ENCODE results near the gene LY6G5C. TPM values are rescaled to one million over a fixed set of nuclear protein-coding genes. Genes with fewer than 3 reads are reported as not detected.

Gene LY6G5C
- total and polyA plus RNA-seq, 2 donors (not counting 1 experiment from before 2014, with no cell fraction given) = 0.76 to 3.4 TPM

DNA sequence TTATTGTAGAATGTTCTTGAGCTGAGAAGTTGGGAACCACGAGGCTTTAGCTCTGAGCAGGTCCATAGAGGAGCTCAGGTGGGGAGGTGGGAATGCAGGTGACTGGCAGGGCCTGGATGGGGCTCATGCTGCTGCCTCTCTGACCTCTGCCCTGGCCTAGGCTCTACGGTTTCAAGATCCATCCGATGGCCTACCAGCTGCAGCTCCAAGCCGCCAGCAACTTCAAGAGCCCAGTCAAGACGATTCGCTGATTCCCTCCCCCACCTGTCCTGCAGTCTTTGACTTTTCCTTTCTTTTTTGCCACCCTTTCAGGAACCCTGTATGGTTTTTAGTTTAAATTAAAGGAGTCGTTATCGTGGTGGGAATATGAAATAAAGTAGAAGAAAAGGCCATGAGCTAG, 11.2 kb downstream of the LY6G5C start, which contains the start of gene LY6G5B:
Gene LY6G5B, plus strand, starts transcription at position 301 of the 400 bp plus-strand sequence. CDS start 975 bp downstream, outside the sequence.
- no peak within 1 kb of the TSS for H3K9ac ChIP-seq (ENCODE audit: low read length)
- Mint-ChIP-seq H3K4me1 (peaks cover 24% of the 10 kb centered on the region), H3K9me3 (ENCODE audit: insufficient read depth) (no peaks in the 10 kb centered on the region), H3K27ac (no peak within 1 kb of the TSS), H3K27me3 (no peaks in the 10 kb centered on the region), H3K4me3 (no peak within 1 kb of the TSS)
- H3K9me3 ChIP-seq (ENCODE audit: control extremely low read depth in 1 of 3, control insufficient read depth in 2 of 3, insufficient read depth in 1 of 3, low read length in 2 of 3) = no peaks in the 10 kb centered on the region
- H2AFZ ChIP-seq (ENCODE audit: insufficient read depth, low read depth, low read length, poor library complexity, severe bottlenecking) = no peak within 1 kb of the TSS
- H3K4me2 ChIP-seq (replicated peaks; ENCODE audit: low read depth, low read length, poor library complexity, severe bottlenecking) = no peak within 1 kb of the TSS
- H4K20me1 ChIP-seq (ENCODE audit: control insufficient read depth, insufficient read depth, low read length, poor library complexity, severe bottlenecking) = peaks cover 28% of the 10 kb centered on the region
- intact Hi-C loops (cut with micrococcal nuclease) = loop anchor here (5.0 kb wide), 6 partner anchors 33 to 528 kb away; partner anchors contain the start of genes ABHD16A, AGPAT1, CLIC1 and RNF5
- no peak for TF ChIP-seq EZH2 (IDR thresholded peaks at IDR 0.05; ENCODE audit: borderline replicate concordance, insufficient read depth, low read depth, low read length, poor library complexity, severe bottlenecking)
- TF ChIP-seq, protein P1, sequence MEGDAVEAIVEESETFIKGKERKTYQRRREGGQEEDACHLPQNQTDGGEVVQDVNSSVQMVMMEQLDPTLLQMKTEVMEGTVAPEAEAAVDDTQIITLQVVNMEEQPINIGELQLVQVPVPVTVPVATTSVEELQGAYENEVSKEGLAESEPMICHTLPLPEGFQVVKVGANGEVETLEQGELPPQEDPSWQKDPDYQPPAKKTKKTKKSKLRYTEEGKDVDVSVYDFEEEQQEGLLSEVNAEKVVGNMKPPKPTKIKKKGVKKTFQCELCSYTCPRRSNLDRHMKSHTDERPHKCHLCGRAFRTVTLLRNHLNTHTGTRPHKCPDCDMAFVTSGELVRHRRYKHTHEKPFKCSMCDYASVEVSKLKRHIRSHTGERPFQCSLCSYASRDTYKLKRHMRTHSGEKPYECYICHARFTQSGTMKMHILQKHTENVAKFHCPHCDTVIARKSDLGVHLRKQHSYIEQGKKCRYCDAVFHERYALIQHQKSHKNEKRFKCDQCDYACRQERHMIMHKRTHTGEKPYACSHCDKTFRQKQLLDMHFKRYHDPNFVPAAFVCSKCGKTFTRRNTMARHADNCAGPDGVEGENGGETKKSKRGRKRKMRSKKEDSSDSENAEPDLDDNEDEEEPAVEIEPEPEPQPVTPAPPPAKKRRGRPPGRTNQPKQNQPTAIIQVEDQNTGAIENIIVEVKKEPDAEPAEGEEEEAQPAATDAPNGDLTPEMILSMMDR (IDR thresholded peaks at IDR 0.05) = no peak
- POLR2A ChIA-PET = interaction anchor here (0.6 kb wide), 2 partner anchors 197 to 209 kb away, joined by 3 to 4 read pairs; no protein-coding TSS in a partner anchor
- H3K79me2 ChIP-seq (ENCODE audit: control insufficient read depth, insufficient read depth, low read length) = peaks cover 40% of the 10 kb centered on the region
- no peaks in the 10 kb centered on the region for H3K27me3 ChIP-seq (replicated peaks in 1 of 4; ENCODE audit: control extremely low read depth in 1 of 4, control insufficient read depth in 3 of 4, insufficient read depth in 4 of 4, low read length in 3 of 4)
- H3K36me3 ChIP-seq (replicated peaks in 1 of 2; ENCODE audit: control extremely low read depth in 1 of 2, control insufficient read depth in 1 of 2, extremely low read depth in 1 of 2, insufficient read depth in 2 of 2, low read length in 1 of 2) = peaks cover 22 to 57% of the 10 kb centered on the region in 2 experiments
- no peak for DNase-seq
- CTCF ChIA-PET = no interaction called here
- 96% methylated on average over 5 of the region's 8 CpGs for WGBS (ENCODE audit: insufficient coverage)
- no peak for ATAC-seq (ENCODE audit: low read depth)
- no peak within 1 kb of the TSS for H3K4me3 ChIP-seq (ENCODE audit: control extremely low read depth in 1 of 5, extremely low read depth in 1 of 5, insufficient read depth in 1 of 5, low read depth in 2 of 5, low read length in 4 of 5)
- H3K27ac ChIP-seq (ENCODE audit: low read length in 2 of 2) = no peak within 1 kb of the TSS
- H3K4me1 ChIP-seq (ENCODE audit: control insufficient read depth in 2 of 2, insufficient read depth in 2 of 2, low read length in 2 of 2) = peaks cover 7 to 15% of the 10 kb centered on the region in 2 donors

DNA sequence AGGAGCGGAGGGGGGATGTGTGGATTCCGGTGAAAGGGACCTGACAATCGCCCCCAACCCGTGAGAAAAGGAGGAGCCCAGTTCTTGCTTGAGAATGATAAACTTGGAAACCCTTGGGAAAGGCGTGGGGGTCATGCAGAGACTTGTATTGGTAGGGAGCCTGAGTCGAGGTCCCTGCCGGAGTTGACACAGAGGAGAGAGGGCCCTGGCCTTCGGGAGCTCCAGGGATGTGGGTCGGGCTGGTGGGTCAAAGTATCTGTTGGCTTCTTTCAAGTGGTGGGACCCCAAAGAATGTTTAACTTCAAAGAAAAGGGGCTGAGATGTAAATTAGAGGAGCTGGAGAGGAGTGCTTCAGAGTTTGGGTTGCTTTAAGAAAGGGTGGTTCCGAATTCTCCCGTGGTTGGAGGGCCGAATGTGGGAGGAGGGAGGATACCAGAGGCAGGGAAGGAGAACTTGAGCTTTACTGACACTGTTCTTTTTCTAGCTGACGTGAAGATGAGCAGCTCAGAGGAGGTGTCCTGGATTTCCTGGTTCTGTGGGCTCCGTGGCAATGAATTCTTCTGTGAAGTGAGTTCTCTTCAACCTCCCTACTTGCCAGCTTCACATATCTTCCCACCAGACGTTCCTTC, 14.4 kb downstream of the LY6G5C start:
- peak overlapping the region; percentile 58 to 98 (median 85) for H3K4me3 ChIP-seq (ENCODE audit: control extremely low read depth in 1 of 5, extremely low read depth in 1 of 5, insufficient read depth in 1 of 5, low read depth in 2 of 5, low read length in 4 of 5)
- no peak for DNase-seq
- peaks cover 18 to 68% of the 10 kb centered on the region in 2 experiments for H3K36me3 ChIP-seq (replicated peaks in 1 of 2; ENCODE audit: control extremely low read depth in 1 of 2, control insufficient read depth in 1 of 2, extremely low read depth in 1 of 2, insufficient read depth in 2 of 2, low read length in 1 of 2)
- peak overlapping the region; percentile 72 for H2AFZ ChIP-seq (ENCODE audit: insufficient read depth, low read depth, low read length, poor library complexity, severe bottlenecking)
- ChIA-PET CTCF (interaction anchor here (0.7 to 1.4 kb wide), 2 partner anchors 29 to 164 kb away, joined by 3 to 10 read pairs; no protein-coding TSS in a partner anchor), POLR2A (interaction anchor here (0.7 kb wide), 1 partner anchor 1305 kb away, joined by 3 read pairs; no protein-coding TSS in a partner anchor)
- peak overlapping the region; percentile 90 for H3K4me2 ChIP-seq (replicated peaks; ENCODE audit: low read depth, low read length, poor library complexity, severe bottlenecking)
- H3K9me3 ChIP-seq (ENCODE audit: control extremely low read depth in 1 of 3, control insufficient read depth in 2 of 3, insufficient read depth in 1 of 3, low read length in 2 of 3) = no peaks in the 10 kb centered on the region
- intact Hi-C loops (cut with micrococcal nuclease) = loop anchor here (1.0 to 5.0 kb wide), 7 partner anchors 36 to 531 kb away; partner anchors contain the start of genes ABHD16A, AGPAT1, CLIC1 and RNF5
- peaks cover 23 to 41% of the 10 kb centered on the region in 2 donors for H3K4me1 ChIP-seq (ENCODE audit: control insufficient read depth in 2 of 2, insufficient read depth in 2 of 2, low read length in 2 of 2)
- H3K4me1 Mint-ChIP-seq = peaks cover 47% of the 10 kb centered on the region
- no peaks in the 10 kb centered on the region for H3K27me3 Mint-ChIP-seq
- H3K9me3 Mint-ChIP-seq (ENCODE audit: insufficient read depth) = no peaks in the 10 kb centered on the region
- H3K9ac ChIP-seq (ENCODE audit: low read length) = peak overlapping the region; percentile 89
- peak overlapping the region; percentile 96 for H3K4me3 Mint-ChIP-seq
- no peak for ATAC-seq (ENCODE audit: low read depth)
- peaks cover 72% of the 10 kb centered on the region for H3K79me2 ChIP-seq (ENCODE audit: control insufficient read depth, insufficient read depth, low read length)
- H4K20me1 ChIP-seq (ENCODE audit: control insufficient read depth, insufficient read depth, low read length, poor library complexity, severe bottlenecking) = peaks cover 28% of the 10 kb centered on the region
- TF ChIP-seq, protein P1 (IDR thresholded peaks at IDR 0.05) = no peak
- no peak for TF ChIP-seq EZH2 (IDR thresholded peaks at IDR 0.05; ENCODE audit: borderline replicate concordance, insufficient read depth, low read depth, low read length, poor library complexity, severe bottlenecking)
- peak overlapping the region; percentile 100 for H3K27ac Mint-ChIP-seq
- H3K27me3 ChIP-seq (replicated peaks in 1 of 4; ENCODE audit: control extremely low read depth in 1 of 4, control insufficient read depth in 3 of 4, insufficient read depth in 4 of 4, low read length in 3 of 4) = no peaks in the 10 kb centered on the region
- WGBS (ENCODE audit: insufficient coverage) = 2% methylated on average over 12 of the region's 15 CpGs
- H3K27ac ChIP-seq (ENCODE audit: low read length in 2 of 2) = peak overlapping the region; percentile 21 to 98

Data from B cell (primary cell).